ENCODE measurements around the gene MIPEP. TPM values are rescaled to one million over a fixed set of nuclear protein-coding genes. Genes with fewer than 3 reads are reported as not detected.

MIPEP gene
- total and polyA plus RNA-seq, 2 experiments from 2014 or later: 12.6 to 19.6 TPM

DNA sequence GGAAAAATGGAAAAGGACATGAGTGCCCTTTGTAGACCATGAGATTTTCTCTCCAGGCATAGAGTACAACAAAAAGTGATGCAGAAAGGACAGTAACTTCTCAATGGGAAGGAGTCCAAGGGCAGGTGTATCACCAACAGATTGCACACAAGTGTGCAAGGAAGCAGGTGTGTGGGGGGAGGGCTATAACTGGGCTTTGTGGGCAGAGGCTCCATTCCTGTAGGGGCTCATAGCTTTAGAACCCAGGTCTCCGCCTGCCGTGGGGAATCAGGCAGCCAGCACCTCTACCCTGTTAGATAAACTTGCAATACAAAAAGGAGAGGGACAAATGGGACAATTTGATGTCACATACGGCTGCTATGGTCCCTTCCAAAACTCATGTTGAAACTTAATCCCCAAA lies 119.8 kb downstream of the MIPEP start:
- H3K27ac ChIP-seq: no peak overlapping the region
- no peak overlapping the region for H3K4me3 ChIP-seq
- no peak overlapping the region for H3K4me2 ChIP-seq (ENCODE audit: unreplicated experiment)
- DNase-seq: no peak
- H3K4me1 ChIP-seq (ENCODE audit: insufficient read depth): peaks cover 20% of the 10 kb centered on the region
- no peaks in the 10 kb centered on the region for H3K27me3 ChIP-seq (replicated peaks; ENCODE audit: insufficient read depth)
- no peak overlapping the region for H2AFZ ChIP-seq
- no peaks in the 10 kb centered on the region for H4K20me1 ChIP-seq (ENCODE audit: insufficient read depth)
- TF ChIP-seq EZH2phosphoT487 (IDR thresholded peaks at IDR 0.05; ENCODE audit: insufficient read depth, low read depth): no peak
- TF ChIP-seq EZH2 (IDR thresholded peaks at IDR 0.05; ENCODE audit: insufficient read depth, poor library complexity, severe bottlenecking): no peak
- no peaks in the 10 kb centered on the region for H3K9me3 ChIP-seq (ENCODE audit: low read depth)
- in situ Hi-C loops (cut with MboI): no loop called here
- H3K9ac ChIP-seq: no peak overlapping the region
- 0 out of 2 replicates have a peak, but pooled peaks cover 4% of the 10 kb centered on the region for H3K9me2 ChIP-seq (ENCODE audit: insufficient read depth)
- no peaks in the 10 kb centered on the region for H3K79me2 ChIP-seq (ENCODE audit: insufficient read depth)
- 91 to 94% methylated on average over 3 of the region's 3 CpGs for WGBS, 2 experiments (ENCODE audit: low coverage in 1 of 2, low lambda C conversion rate in 2 of 2, missing lambda C conversion rate in 2 of 2)
- 0 out of 2 replicates have a peak, but pooled peaks cover 16% of the 10 kb centered on the region for H3F3A ChIP-seq (ENCODE audit: insufficient read depth)
- no peaks in the 10 kb centered on the region for H3K36me3 ChIP-seq (ENCODE audit: low read depth)

DNA sequence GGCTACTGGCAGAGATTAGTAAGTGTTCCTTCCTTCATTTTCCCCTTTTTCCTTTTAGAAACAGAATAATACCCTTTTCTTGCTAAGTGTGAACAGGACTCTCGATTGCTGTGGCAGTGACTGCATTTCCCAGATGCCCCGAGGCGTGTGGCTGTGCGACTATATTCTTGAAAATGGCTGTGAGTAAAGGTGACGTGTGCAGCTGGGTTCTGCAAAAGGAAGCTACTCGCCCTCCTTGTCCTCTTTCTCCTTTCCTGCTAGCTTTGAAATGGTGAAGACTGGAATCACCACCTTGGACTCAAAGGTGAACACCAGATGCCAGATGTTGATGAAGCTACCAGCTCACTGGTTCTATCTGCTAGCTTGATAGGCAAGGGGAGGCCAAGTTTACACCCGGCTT lies 121.4 kb downstream of the MIPEP start:
- no peak overlapping the region for H3K4me2 ChIP-seq (ENCODE audit: unreplicated experiment)
- TF ChIP-seq EZH2phosphoT487 (IDR thresholded peaks at IDR 0.05; ENCODE audit: insufficient read depth, low read depth) (no peak), EZH2 (IDR thresholded peaks at IDR 0.05; ENCODE audit: insufficient read depth, poor library complexity, severe bottlenecking) (no peak)
- no peak overlapping the region for H3K9ac ChIP-seq
- in situ Hi-C loops (cut with MboI): no loop called here
- WGBS, 2 experiments (ENCODE audit: low coverage in 1 of 2, low lambda C conversion rate in 2 of 2, missing lambda C conversion rate in 2 of 2): 95 to 96% methylated on average over 7 of the region's 7 CpGs
- peaks cover 17% of the 10 kb centered on the region for H3K4me1 ChIP-seq (ENCODE audit: insufficient read depth)
- H3K4me3 ChIP-seq: no peak overlapping the region
- H3K9me2 ChIP-seq (ENCODE audit: insufficient read depth): no peaks in the 10 kb centered on the region
- no peaks in the 10 kb centered on the region for H3K36me3 ChIP-seq (ENCODE audit: low read depth)
- H3K27me3 ChIP-seq (replicated peaks; ENCODE audit: insufficient read depth): no peaks in the 10 kb centered on the region
- DNase-seq: no peak
- H3K79me2 ChIP-seq (ENCODE audit: insufficient read depth): no peaks in the 10 kb centered on the region
- no peak overlapping the region for H2AFZ ChIP-seq
- H4K20me1 ChIP-seq (ENCODE audit: insufficient read depth): no peaks in the 10 kb centered on the region
- H3K27ac ChIP-seq: no peak overlapping the region
- H3K9me3 ChIP-seq (ENCODE audit: low read depth): no peaks in the 10 kb centered on the region
- H3F3A ChIP-seq (ENCODE audit: insufficient read depth): 0 out of 2 replicates have a peak, but pooled peaks cover 11% of the 10 kb centered on the region

DNA sequence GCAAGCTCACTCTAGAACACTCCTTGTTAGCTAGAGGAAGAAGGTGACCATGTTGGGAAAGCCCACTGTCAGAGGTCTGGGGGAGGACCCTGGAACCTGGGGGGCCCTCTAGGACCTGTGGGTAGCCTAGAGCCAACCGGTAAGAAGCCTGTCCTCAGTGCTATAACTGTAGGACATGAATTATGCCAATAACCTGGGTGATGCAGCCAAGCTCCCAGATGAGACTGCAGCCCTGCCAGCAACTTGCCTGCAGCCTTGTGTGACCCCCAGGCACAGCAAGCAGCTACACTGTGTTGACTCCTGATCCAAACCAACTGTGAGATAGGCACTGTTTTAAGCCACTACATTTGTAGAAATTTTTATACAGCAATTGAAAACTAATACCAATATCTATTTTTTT lies 122.3 kb downstream of the MIPEP start:
- 47 to 63% methylated on average over 1 of the region's 1 CpG for WGBS, 2 experiments (ENCODE audit: low coverage in 1 of 2, low lambda C conversion rate in 2 of 2, missing lambda C conversion rate in 2 of 2)
- H2AFZ ChIP-seq: no peak overlapping the region
- H3K27me3 ChIP-seq (replicated peaks; ENCODE audit: insufficient read depth): no peaks in the 10 kb centered on the region
- H3F3A ChIP-seq (ENCODE audit: insufficient read depth): 0 out of 2 replicates have a peak, but pooled peaks cover 5% of the 10 kb centered on the region
- no peak overlapping the region for H3K4me3 ChIP-seq
- H3K4me2 ChIP-seq (ENCODE audit: unreplicated experiment): no peak overlapping the region
- H4K20me1 ChIP-seq (ENCODE audit: insufficient read depth): no peaks in the 10 kb centered on the region
- no peaks in the 10 kb centered on the region for H3K9me2 ChIP-seq (ENCODE audit: insufficient read depth)
- no peak for TF ChIP-seq EZH2 (IDR thresholded peaks at IDR 0.05; ENCODE audit: insufficient read depth, poor library complexity, severe bottlenecking)
- TF ChIP-seq EZH2phosphoT487 (IDR thresholded peaks at IDR 0.05; ENCODE audit: insufficient read depth, low read depth): no peak
- DNase-seq: no peak
- H3K4me1 ChIP-seq (ENCODE audit: insufficient read depth): peaks cover 8% of the 10 kb centered on the region
- no peaks in the 10 kb centered on the region for H3K79me2 ChIP-seq (ENCODE audit: insufficient read depth)
- H3K9me3 ChIP-seq (ENCODE audit: low read depth): no peaks in the 10 kb centered on the region
- H3K27ac ChIP-seq: no peak overlapping the region
- no peak overlapping the region for H3K9ac ChIP-seq
- no peaks in the 10 kb centered on the region for H3K36me3 ChIP-seq (ENCODE audit: low read depth)
- in situ Hi-C loops (cut with MboI): no loop called here

DNA sequence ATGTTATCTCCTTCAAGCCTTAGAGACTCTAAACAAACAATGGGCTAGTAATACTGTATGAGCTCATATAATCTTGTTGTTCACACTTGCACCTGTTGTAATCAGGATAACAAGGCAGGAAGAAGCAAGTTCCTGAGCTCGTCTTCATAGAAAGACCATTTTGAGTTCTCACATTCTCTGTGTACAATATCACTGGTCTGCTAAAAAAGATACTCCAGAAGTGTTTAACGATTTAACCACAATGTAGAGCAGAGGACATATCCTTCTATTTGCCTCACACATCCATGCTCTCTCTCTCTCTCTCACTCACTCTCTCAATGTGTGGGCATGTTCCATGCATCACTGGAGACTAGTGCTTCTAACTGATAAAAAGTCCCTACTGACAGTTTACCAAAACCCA lies 122.9 kb downstream of the MIPEP start:
- Histone ChIP-seq H3K4me1 (ENCODE audit: insufficient read depth) (peaks cover 2% of the 10 kb centered on the region; the same call in 1 of the 2 replicates), H3K9me3 (ENCODE audit: low read depth) (no peaks in the 10 kb centered on the region), H3F3A (ENCODE audit: insufficient read depth) (no peaks in the 10 kb centered on the region), H4K20me1 (ENCODE audit: insufficient read depth) (no peaks in the 10 kb centered on the region), H3K9me2 (ENCODE audit: insufficient read depth) (no peaks in the 10 kb centered on the region), H3K4me3 (no peak overlapping the region), H3K27me3 (replicated peaks; ENCODE audit: insufficient read depth) (no peaks in the 10 kb centered on the region), H3K79me2 (ENCODE audit: insufficient read depth) (no peaks in the 10 kb centered on the region), H3K9ac (no peak overlapping the region), H3K4me2 (ENCODE audit: unreplicated experiment) (no peak overlapping the region), H2AFZ (no peak overlapping the region), H3K27ac (no peak overlapping the region), H3K36me3 (ENCODE audit: low read depth) (no peaks in the 10 kb centered on the region)
- no peak for DNase-seq
- WGBS, 2 experiments (ENCODE audit: low coverage in 1 of 2, low lambda C conversion rate in 2 of 2, missing lambda C conversion rate in 2 of 2): 95 to 98% methylated on average over 2 of the region's 2 CpGs
- in situ Hi-C loops (cut with MboI): no loop called here
- TF ChIP-seq EZH2 (IDR thresholded peaks at IDR 0.05; ENCODE audit: insufficient read depth, poor library complexity, severe bottlenecking) (no peak), EZH2phosphoT487 (IDR thresholded peaks at IDR 0.05; ENCODE audit: insufficient read depth, low read depth) (no peak)

DNA sequence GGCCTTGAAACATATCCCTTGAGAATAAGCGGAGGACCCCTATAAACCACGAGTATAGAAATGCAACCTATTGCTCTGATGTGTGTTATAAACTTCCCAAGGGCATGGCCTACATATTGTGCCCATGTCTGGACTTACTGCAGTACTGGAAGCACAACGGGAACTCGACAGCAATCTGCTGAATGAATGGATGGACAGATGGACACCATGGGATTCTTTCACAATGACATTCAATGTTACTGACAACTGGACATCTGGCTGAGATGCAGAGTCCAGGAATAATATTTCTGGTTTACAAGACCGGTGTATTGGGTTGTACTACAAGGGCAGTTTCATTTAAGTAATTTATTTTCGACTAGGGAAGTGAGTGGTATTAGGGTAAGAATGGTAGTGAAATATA lies 123.7 kb downstream of the MIPEP start:
- 95 to 96% methylated on average over 6 of the region's 6 CpGs for WGBS, 2 experiments (ENCODE audit: low coverage in 1 of 2, low lambda C conversion rate in 2 of 2, missing lambda C conversion rate in 2 of 2)
- H3K4me2 ChIP-seq (ENCODE audit: unreplicated experiment): no peak overlapping the region
- H3K9me2 ChIP-seq (ENCODE audit: insufficient read depth): no peaks in the 10 kb centered on the region
- no peak for TF ChIP-seq EZH2phosphoT487 (IDR thresholded peaks at IDR 0.05; ENCODE audit: insufficient read depth, low read depth)
- TF ChIP-seq EZH2 (IDR thresholded peaks at IDR 0.05; ENCODE audit: insufficient read depth, poor library complexity, severe bottlenecking): no peak
- no peak for DNase-seq
- H3K36me3 ChIP-seq (ENCODE audit: low read depth): no peaks in the 10 kb centered on the region
- no peaks in the 10 kb centered on the region for H3F3A ChIP-seq (ENCODE audit: insufficient read depth)
- no peak overlapping the region for H3K4me3 ChIP-seq
- H3K27ac ChIP-seq: no peak overlapping the region
- no peaks in the 10 kb centered on the region for H3K79me2 ChIP-seq (ENCODE audit: insufficient read depth)
- H3K4me1 ChIP-seq (ENCODE audit: insufficient read depth): no peaks in the 10 kb centered on the region
- no peaks in the 10 kb centered on the region for H3K27me3 ChIP-seq (replicated peaks; ENCODE audit: insufficient read depth)
- H2AFZ ChIP-seq: no peak overlapping the region
- in situ Hi-C loops (cut with MboI): no loop called here
- H3K9me3 ChIP-seq (ENCODE audit: low read depth): no peaks in the 10 kb centered on the region
- no peaks in the 10 kb centered on the region for H4K20me1 ChIP-seq (ENCODE audit: insufficient read depth)
- H3K9ac ChIP-seq: no peak overlapping the region

Measured in GM23248 (cell line).